C1 segment of cervical spinal cord (tissue), 14 donors: ENCODE data around the gene KRT71.

Experiments used
- DNase-seq, 14 donors: peaks; one replicate each; lab custom pipeline; 2025; lab: John Stamatoyannopoulos, UW

The KRT71 gene

DNA sequence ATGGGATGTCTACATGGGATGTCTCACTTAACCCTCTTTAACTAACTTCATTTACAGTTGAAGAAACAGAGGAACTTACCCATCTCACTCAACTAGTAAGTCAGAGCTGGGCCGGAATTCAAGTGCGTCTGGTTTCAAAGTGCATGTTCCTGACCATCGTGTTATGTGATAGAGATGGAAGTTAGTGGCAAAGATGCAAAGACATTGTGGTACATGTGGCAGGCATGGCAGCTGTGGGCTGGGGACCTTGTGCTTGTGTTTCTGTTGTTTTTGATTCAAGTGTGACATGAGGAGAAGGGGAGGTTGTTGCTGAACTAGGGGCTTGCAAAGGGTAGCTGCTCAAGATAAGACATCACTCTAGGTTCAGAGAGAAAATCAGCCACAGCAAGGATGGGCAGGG, 23.0 kb upstream of the KRT71 start:
- DNase-seq = no peak

DNA sequence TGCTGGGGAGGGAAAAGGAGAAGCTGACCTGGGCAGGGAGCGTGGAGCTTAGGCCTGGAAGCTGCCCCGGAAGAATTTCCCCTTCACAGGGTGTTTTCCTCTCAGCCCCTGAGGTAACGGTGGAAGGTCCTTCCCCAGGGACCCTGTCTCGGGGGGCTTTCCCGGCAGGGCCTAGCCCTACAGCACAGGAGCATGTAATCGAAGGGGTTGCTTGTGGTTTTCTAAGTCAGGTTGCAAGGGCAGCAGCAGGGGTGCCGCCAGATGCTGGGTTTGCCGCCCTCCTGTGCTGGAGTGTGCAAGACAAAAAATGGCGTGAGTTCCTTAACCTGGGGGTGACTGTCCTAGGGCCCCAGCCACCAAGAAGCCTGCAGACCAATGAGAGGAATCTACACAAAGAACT, 22.3 kb upstream of the KRT71 start:
- DNase-seq = no peak

DNA sequence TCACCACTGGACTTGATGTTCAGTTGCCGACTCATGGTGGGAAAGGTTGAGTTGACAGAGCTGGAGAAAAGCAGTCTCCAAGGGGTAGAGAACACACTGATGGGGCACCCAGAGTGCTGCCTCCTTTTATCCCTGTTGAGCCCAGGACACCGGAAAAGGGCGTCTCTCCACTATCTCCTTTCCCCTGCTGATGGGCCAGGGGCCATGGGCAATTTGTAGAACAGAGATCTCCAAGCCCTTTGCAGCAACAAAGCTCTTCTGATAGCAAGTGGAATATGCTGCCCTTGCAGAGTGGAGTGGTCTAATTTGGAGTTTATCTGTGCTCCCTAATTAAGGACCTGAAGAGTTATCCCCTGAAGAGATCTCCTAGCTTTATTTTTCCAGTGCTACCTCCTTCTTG, 20.8 kb upstream of the KRT71 start, which contains the start of gene KRT74:
TSS of gene KRT74 (minus strand) at position 101 of the 400 bp plus-strand sequence. CDS start at position 35, 66 bp downstream.
- no peak for DNase-seq

GRCh38 chr12:52573306-52573705, 20.4 kb upstream of the KRT71 start:
- no peak for DNase-seq

- no peak for DNase-seq
These were observed 17.6 kb upstream of the KRT71 start for GRCh38 chr12:52570511-52570910.

- peak in 6 of 14 donors; percentile 1 to 18 (median 14) for DNase-seq
These were observed 15.2 kb upstream of the KRT71 start for GRCh38 chr12:52568111-52568510.

GRCh38 chr12:52566847-52567291, 13.9 kb upstream of the KRT71 start:
- no peak for DNase-seq

DNA sequence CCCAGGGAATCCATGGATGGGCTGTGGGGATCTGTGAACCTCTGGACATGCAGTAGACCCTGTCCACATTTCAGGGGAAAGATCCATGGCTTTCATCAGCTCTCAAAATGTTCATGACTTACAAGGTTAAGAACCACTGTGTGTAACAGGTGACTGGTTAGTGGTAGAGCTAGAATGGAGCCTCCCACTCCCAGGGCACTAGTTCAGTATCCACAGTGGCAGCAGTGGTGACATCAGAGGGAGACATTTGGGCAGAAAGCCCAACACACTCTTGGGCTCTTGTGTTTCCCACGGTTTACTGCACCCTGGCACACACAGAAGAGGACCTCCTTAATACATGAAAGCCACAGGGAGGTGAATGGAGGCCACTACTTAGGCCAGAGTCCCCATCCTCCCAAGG, 11.6 kb upstream of the KRT71 start:
- DNase-seq = no peak

DNA sequence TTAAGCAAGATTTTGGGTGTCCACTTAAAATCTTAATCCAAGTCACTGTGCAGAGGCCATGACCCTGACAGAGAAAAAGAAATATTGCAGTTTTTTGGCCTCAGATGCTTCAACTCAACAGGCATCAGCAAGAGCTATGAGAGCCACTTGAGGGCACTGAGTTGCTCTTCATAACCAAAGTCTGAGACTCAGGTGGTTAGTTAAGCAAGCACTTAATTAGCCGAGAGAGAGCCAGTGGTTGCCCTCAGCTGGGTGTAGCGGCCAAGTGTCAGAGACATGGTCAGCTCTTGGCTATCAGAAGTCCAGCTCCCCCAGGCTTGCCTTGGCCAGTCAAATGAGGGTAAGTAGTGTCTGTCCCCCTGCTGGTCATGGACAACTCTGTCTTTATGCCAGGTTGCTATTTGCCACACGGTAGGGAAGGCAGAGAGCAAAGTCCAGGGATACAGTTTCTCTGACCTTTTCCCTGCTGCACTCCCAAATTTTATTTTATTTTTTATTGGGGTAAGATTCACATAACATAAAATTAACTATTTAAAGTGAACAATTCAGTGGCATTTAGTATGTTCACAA, 9.0 kb upstream of the KRT71 start:
- DNase-seq = no peak

- no peak for DNase-seq
These were observed 7.0 kb upstream of the KRT71 start for GRCh38 chr12:52559979-52560378.

DNA sequence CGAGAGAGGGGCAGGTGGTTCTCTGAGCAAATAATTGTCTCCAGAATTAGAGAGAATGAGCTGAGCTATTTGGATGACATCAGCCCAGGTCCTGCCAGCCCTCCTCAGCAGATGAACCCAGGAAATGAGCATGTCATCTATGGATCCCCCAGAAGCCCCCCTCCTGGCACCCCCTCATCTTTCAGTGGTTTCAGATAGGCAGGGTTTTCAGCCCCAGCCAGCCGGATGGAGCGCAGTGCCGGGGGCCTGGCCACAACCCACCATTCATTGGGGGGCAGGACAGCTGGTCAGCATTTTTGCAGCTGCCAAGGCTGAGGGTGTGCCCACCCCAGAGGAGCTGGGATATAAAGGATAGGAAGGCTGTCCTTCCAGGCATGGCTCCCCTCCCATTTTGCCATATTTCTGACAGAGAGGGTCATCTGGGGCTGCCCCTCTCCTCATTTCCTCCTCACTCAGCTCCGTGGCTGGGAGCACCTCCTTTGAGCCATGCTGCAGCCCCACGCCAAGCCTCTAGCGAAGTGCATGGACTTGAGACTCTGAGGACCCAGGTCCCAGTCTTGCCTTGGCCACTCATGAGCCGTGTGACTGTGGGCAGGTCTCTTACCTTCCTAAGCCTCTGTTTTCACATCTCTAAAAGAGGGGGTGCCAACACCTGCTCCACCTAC, 6.0 kb upstream of the KRT71 start:
- no peak for DNase-seq

DNA sequence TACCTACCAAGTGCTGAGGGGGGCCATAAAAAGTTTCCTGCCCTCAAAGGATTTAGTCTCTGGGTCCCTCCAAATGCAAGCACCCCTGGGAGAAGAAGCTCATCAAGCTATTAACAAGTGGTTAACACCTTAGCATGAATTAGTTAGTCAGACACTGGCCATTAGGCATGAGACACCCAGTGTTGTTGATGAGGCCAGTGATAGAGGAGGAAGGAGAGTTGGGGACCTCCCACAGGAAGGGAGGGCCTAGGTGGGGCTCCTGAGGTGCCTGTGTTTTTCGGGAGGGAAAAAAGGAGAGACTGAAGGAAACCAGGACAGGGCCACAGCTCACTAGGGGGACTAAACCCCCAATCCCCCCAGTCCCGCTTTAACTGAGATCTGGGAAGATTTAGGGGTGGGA, 4.5 kb upstream of the KRT71 start:
- no peak for DNase-seq

DNA sequence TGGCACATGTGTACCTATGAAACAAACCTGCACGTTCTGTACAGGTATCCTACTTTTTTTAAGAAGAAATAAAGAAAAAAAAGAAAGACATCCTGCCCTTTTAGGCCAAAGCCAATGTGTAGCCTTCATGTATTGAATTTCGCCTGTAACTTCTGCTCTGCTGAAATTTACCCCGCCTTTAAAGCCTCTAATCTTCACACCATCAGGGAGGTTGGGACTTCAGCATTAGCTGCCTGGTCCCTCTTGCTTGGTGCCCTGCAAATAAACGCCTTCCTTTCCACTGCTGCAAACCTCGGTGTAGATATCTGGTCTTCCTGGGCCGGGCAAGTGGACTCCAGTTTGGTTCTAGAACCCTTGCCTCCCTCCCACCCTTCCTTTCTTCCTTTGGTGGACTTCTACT, 2.6 kb upstream of the KRT71 start:
- no peak for DNase-seq

GRCh38 chr12:52552055-52552454, 890 bp downstream of the KRT71 start:
- peak in 3 of 14 donors; percentile 15 to 44 (median 24) for DNase-seq

DNA sequence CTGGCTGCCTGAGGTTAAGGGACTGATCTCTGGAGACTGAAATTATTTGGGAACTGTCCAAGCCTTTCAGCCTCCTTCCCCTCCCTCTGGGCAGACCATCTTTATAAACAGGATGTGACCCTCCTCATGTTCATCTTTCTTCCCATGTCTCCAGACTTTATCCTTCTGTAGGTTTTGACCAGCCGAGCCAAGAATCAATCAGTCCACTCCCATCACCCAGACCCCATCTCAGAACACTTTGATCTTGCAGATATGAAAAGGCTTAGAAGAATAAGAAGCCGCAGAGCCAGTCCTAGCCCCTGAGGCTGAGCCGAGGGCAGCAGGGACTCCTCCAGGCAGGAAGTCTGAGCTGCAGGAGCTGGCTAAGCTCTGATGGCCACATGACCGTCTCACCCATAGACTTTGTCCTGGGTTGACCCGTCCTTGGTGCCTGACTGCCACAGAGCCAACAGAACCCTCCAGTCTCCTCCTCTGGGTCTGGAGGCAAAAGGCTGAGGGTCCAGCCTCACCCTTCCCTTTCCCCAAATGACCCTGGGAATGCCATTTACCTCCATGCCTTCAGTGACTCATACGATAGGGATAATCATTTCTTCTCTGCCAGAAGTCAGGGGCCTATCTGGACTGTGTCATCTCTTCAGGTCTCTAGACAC, 1.6 kb downstream of the KRT71 start:
- no peak for DNase-seq

GRCh38 chr12:52546126-52546525, 6.8 kb downstream of the KRT71 start:
- DNase-seq = no peak

DNA sequence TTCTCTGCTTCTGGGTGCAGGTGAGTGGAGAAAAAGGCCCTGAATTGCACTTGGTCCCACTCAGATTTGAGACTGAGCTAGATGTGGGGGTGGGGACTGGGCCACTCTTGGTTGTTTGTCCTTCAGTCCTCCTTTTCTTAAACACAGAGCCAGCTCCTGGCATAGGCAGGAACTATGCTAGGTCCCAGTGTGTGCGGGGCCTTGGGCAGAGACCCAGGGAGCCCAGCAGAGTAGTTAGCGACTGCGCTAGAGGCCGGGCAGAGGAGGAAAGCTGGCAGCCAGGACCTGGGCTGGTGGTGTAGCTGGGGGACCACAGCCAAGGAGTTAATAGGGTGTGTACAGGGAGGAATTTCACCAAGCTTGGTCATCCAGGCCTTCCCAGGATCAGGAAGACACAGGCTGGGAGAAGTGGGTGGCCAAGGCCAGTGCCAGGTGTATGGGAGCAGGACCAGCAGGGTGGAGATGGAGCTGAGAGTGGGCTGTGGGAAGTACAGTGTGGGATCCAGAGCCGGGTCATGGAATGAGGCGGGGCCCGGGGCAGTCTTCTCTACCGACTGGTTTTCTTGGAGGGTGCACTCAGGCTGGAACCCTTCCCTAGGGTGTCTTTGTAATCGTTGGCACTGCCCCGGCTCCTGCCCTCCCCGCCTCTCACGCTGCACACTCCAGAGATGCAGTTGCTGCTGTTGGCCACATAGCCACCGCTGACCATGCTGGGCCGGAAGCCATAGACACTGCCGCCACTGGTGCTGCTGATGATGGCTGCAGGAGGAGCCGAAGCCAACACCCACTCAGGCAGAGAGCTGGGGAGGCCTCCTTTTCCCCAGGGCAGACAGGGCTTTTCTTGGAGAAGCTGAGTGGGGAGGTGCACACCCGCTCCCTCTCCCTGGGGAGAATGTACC, 8.7 kb downstream of the KRT71 start:
- peak in 7 of 14 donors; percentile 5 to 53 (median 23) for DNase-seq

DNA sequence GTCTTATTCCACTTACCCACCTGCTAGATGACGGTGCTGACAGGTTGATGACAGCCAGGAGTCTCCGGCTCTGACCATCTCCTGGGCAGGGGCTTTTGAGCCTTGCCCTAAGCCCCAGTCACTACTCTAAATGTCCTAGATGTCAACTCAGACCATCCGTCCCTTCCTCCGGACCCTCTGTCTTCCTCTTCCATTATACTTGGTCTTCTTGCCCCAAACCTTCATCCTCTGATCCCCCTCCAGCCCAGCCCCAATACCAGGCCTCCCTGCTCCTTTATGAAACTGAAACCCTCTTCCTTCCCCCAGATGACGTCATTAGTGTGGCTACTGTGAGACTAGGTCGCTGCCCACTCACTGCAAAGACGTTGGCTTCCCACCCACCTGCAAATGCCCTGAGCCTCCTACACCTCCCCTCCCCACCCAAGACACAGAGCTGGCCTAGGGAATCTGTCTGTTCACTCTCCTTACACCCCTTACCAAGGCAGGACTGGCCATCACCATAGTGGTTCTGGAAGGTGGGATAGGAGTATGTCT, 10.1 kb downstream of the KRT71 start:
- no peak for DNase-seq

GRCh38 chr12:52542157-52542556, 10.8 kb downstream of the KRT71 start:
- DNase-seq = no peak

DNA sequence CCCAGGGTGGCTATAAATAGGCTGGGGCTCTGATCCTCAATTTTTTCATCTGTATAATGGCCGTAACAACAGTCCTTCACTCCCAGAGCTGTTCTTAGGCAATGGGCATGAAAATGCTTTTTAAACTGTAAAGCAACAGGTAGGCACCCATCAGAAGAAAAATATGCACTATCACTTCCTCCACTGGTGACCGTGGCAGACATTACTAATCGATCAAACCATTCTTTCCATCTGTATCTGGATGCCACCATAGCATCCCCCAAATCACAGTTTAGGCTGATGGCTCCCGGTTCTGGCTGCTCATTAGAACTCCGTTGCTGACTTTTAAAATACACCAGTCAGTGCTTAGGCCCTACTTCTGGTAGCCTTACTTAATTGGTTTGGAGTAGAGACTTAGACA, 11.2 kb downstream of the KRT71 start:
- DNase-seq = no peak

GRCh38 chr12:52540531-52540930, 12.4 kb downstream of the KRT71 start:
- no peak for DNase-seq

DNA sequence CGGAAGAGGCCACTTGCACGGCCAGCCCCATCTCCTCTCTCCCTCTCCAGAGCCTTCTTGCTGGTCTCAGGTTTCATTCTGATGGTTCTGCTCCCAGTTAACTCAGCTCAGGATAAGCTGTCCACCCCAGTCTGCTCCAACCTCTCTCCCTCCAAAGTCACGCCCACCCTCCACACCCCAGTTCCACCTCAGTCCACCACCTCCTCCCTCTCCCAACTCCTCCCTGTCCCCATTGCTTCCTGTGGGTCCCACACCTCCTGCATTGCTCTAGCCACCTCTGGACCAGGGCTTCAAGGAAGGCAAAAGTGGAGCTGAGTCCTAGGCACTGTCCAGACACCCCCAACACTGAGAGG, 13.1 kb downstream of the KRT71 start:
- DNase-seq = no peak
